Measurements from ENCODE around the gene ATG13. TPM values are rescaled to one million over a fixed set of nuclear protein-coding genes. Genes with fewer than 3 reads are reported as not detected.

ATG13 gene
- total RNA-seq, 6 donors from 2014 or later, result 54.9 to 122 (median 64.9) TPM

- TF ChIP-seq POLR2AphosphoS5 (IDR thresholded peaks at IDR 0.05) (no peak), POLR2A (IDR thresholded peaks at IDR 0.05) (no peak), CTCF (IDR thresholded peaks at IDR 0.05) (no peak), EP300 (IDR thresholded peaks at IDR 0.05) (no peak)
- Histone ChIP-seq H3K27ac (no peak overlapping the region), H3K27me3 (no peaks in the 10 kb centered on the region), H3K36me3 (peaks cover 0 to 43% (median 5%) of the 10 kb centered on the region in 4 donors), H3K4me1 (no peaks in the 10 kb centered on the region), H3K4me3 (no peak overlapping the region), H3K9me3 (no peaks in the 10 kb centered on the region)
- 88 to 93% methylated on average over 5 of the region's 5 CpGs for WGBS, 2 donors
- no peak for ATAC-seq (ENCODE audit: low FRiP score in 2 of 2)
- DNase-seq, result no peak
These were observed 18.3 kb downstream of the ATG13 start for GRCh38 chr11:46635557-46636139.

- 96% methylated on average over 5 of the region's 5 CpGs for WGBS, 2 donors
- TF ChIP-seq EP300 (IDR thresholded peaks at IDR 0.05) (no peak), CTCF (IDR thresholded peaks at IDR 0.05) (no peak), POLR2A (IDR thresholded peaks at IDR 0.05) (no peak), POLR2AphosphoS5 (IDR thresholded peaks at IDR 0.05) (no peak)
- peaks cover 0 to 24% (median 4%) of the 10 kb centered on the region in 4 donors for H3K36me3 ChIP-seq
- H3K27me3 ChIP-seq, result no peaks in the 10 kb centered on the region
- H3K9me3 ChIP-seq, result no peaks in the 10 kb centered on the region
- DNase-seq (no peak), ATAC-seq (ENCODE audit: low FRiP score in 2 of 2) (no peak)
- no peak overlapping the region for H3K27ac ChIP-seq
- no peak overlapping the region for H3K4me3 ChIP-seq
- no peaks in the 10 kb centered on the region for H3K4me1 ChIP-seq
These were observed 20.2 kb downstream of the ATG13 start for GRCh38 chr11:46637546-46637945.

GRCh38 chr11:46639197-46639839 is 22.0 kb downstream of the ATG13 start:
- 93 to 94% methylated on average over 7 of the region's 7 CpGs for WGBS, 2 donors
- ATAC-seq (ENCODE audit: low FRiP score in 2 of 2), result no peak

GRCh38 chr11:46640036-46640788 is 22.9 kb downstream of the ATG13 start:
- no peak for ATAC-seq (ENCODE audit: low FRiP score in 2 of 2)
- Histone ChIP-seq H3K4me1 (no peaks in the 10 kb centered on the region), H3K36me3 (peaks cover 0 to 35% (median 5%) of the 10 kb centered on the region in 4 donors), H3K27me3 (no peaks in the 10 kb centered on the region), H3K9me3 (no peaks in the 10 kb centered on the region), H3K27ac (no peak overlapping the region), H3K4me3 (no peak overlapping the region)
- DNase-seq, result no peak
- WGBS, 2 donors, result 94% methylated on average over 6 of the region's 6 CpGs
- TF ChIP-seq POLR2A (IDR thresholded peaks at IDR 0.05), result no peak
- no peak for TF ChIP-seq EP300 (IDR thresholded peaks at IDR 0.05)
- TF ChIP-seq CTCF (IDR thresholded peaks at IDR 0.05), result no peak
- no peak for TF ChIP-seq POLR2AphosphoS5 (IDR thresholded peaks at IDR 0.05)

More at GRCh38 chr11:46639197-46639839, 22.0 kb downstream of the ATG13 start:
- no peaks in the 10 kb centered on the region for H3K9me3 ChIP-seq
- H3K27ac ChIP-seq, result no peak overlapping the region
- peaks cover 0 to 26% (median 5%) of the 10 kb centered on the region in 4 donors for H3K36me3 ChIP-seq
- no peaks in the 10 kb centered on the region for H3K27me3 ChIP-seq
- DNase-seq, result no peak
- H3K4me3 ChIP-seq, result no peak overlapping the region
- TF ChIP-seq CTCF (IDR thresholded peaks at IDR 0.05), result no peak
- no peak for TF ChIP-seq POLR2A (IDR thresholded peaks at IDR 0.05)
- no peak for TF ChIP-seq POLR2AphosphoS5 (IDR thresholded peaks at IDR 0.05)
- no peak for TF ChIP-seq EP300 (IDR thresholded peaks at IDR 0.05)
- no peaks in the 10 kb centered on the region for H3K4me1 ChIP-seq
